H1 (cell line): Measurements from ENCODE around the gene PPP2R5B. TPM values are rescaled to one million over a fixed set of nuclear protein-coding genes. Genes with fewer than 3 reads are reported as not detected.

ENCODE experiments used
- KDM1A ChIP-seq: fragments of 200-600, 300-600 bp; sonication (generic); IDR thresholded peaks from 2 replicates; pipeline ENCODE4 v1.7.1; 2016; ENCODE audit warnings: mild to moderate bottlenecking, low read length, borderline replicate concordance
- POU5F1 ChIP-seq: IDR thresholded peaks from 2 replicates; pipeline ENCODE4 v1.6.1; 2011; ENCODE audit warnings: low read depth, mild to moderate bottlenecking, low read length, moderate library complexity
- polyA plus RNA-seq, 7 experiments: library from polyadenylated mRNA; depleted of rRNA in 3 of 7; stranded (reverse) in 5 of 7; unstranded in 2 of 7; fragments of >200 nt in 5 of 7; fragments of 200-250 nt in 2 of 7; gene quantifications; 1 replicate in 5 of 7; 2 replicates in 1 of 7; 4 replicates in 1 of 7; pipeline versions ENCODE4 v1.2.1 to v1.2.3, GENCODE V29; 2011 to 2013; ENCODE audit warnings: missing spikeins in 2 of 7, mixed read lengths in 2 of 7
- total RNA-seq: library from RNA; stranded (reverse); fragmentation: NEBNext Ultra II Directional; extraction: Animal tissue kit (Norgen Biotek cat#: 25700); gene quantifications from 2 replicates; pipeline ENCODE4 v1.2.1, GENCODE V29; 2021

Gene PPP2R5B
- total and polyA plus RNA-seq, 2 of the 8 experiments (the other 6 are each of a cell fraction or from before 2014, with no cell fraction given), result 4.9 to 5.1 TPM

- no peak for TF ChIP-seq KDM1A
- TF ChIP-seq POU5F1, result no peak
Measured at GRCh38 chr11:64898541-64898940, 25.9 kb upstream of the PPP2R5B start (continued).
